Endothelial cell of umbilical vein (primary cell): ENCODE measurements around the gene TBC1D9.
A peak's percentile ranks its signal among the peaks of the same experiment; 100 is the strongest.

ENCODE experiments used
- CTCF ChIP-seq, 2 donors: IDR thresholded peaks; 1 replicate in 1 of 2; 2 replicates in 1 of 2; pipeline ENCODE4 v1.5.1; 2011; ENCODE audit warnings: low read length in 2 of 2, mild to moderate bottlenecking in 2 of 2, moderate library complexity in 2 of 2, control low read depth in 1 of 2, inconsistent platforms in 1 of 2, low read depth in 1 of 2; ENCODE audit not compliant: insufficient read depth in 1 of 2; ENCODE audit errors: extremely low read depth in 1 of 2
- JUN ChIP-seq: IDR thresholded peaks from 2 replicates; pipeline ENCODE4 v1.6.1; 2011; ENCODE audit warnings: borderline replicate concordance, low read depth; ENCODE audit not compliant: insufficient read length, insufficient read depth
- POLR2A ChIP-seq: IDR thresholded peaks from 2 replicates; pipeline ENCODE4 v1.6.1; 2012; ENCODE audit warnings: low read depth, mild to moderate bottlenecking, control low read depth, low read length
- TF ChIP-seq, protein P1 (sequence below): IDR thresholded peaks from 2 replicates; pipeline ENCODE4 v1.6.1; 2011; ENCODE audit not compliant: insufficient read depth, insufficient read length

DNA sequence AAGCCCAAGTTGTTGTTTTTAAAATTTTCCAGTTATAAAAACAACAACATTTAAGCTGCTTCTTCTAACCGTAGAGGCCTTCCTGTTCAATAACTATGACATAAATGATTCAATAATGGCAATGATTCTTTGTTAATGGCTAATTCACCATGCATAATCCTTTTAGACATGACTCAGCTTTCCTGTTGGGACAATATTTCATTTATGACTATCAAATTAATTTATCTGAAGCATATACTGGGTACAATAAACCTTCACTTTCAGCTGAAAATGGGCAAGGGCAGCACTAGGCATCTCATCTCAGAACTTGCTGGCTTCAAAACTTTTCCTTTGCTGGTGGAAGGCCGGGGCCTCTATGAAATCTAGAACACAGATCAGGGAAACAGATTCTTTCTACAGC is 38.9 kb downstream of the TBC1D9 start:
- TF ChIP-seq, protein P1, sequence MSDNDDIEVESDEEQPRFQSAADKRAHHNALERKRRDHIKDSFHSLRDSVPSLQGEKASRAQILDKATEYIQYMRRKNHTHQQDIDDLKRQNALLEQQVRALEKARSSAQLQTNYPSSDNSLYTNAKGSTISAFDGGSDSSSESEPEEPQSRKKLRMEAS = no peak
- no peak for TF ChIP-seq CTCF (IDR thresholded peaks at IDR 0.05; ENCODE audit: extremely low read depth in 1 of 2, insufficient read depth in 1 of 2, low read depth in 1 of 2, low read length in 2 of 2)
- TF ChIP-seq POLR2A = no peak
- TF ChIP-seq JUN = peak; percentile 56
